Hepatocyte (in vitro differentiated cells): ENCODE data around the gene SPRYD3.

Experiments used
- EZH2 ChIP-seq: fragments of 200-600 bp; sonication (generic); IDR thresholded peaks from 2 replicates; pipeline ENCODE4 v1.6.1; 2016; ENCODE audit warnings: antibody characterized with exemption, mild to moderate bottlenecking, borderline replicate concordance
- EZH2phosphoT487 ChIP-seq: fragments of 200-600 bp; sonication (generic); IDR thresholded peaks from one replicate; pipeline ENCODE4 v1.6.1; 2018; ENCODE audit warnings: antibody characterized with exemption, mild to moderate bottlenecking, low read depth, moderate library complexity; ENCODE audit not compliant: unreplicated experiment, severe bottlenecking
- TF ChIP-seq, protein P1 (sequence below): fragments of 200-600 bp; sonication (generic); IDR thresholded peaks from 2 replicates; pipeline ENCODE4 v1.5.1; 2016; ENCODE audit warnings: antibody characterized with exemption, mild to moderate bottlenecking; ENCODE audit not compliant: poor library complexity

DNA sequence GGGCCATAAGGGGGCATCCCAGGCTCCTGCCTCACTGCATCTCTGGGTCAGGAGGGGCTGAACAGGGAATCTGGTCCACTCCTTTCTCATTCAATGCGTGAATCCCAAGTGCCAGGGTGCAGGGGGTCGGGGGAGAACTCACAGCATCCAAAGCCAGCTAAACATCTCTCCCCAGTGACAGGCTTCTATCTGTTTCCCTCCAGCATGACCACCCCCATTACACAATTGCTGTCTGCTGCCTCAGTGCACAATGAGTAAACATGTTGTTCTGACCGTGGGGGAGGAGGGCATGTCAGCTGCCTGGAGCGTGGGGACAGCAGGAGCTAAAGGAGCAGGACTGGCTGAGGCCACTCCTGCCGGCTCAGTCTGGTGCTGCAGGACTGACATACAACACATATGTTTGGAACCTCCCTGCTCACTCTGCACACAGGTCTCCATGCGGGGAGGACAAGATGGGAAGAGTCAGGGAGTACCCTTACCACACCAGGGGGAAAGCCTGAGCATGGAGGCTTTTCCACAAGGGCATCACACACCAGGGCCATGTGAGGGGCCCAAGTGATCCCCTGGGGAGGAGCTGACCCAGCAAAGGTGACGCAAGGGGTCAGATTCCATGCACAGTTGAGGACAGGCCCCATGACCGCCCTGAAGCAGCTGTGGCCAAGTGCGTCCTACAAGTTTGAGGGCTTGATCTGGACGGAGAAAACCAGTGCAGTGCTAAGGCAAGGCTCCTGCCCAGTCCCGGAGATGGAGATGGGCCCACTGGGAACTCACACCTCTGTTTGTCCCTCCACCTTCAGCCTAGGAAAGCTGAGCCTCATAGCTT, 27.9 kb downstream of the SPRYD3 start:
- TF ChIP-seq, protein P1, sequence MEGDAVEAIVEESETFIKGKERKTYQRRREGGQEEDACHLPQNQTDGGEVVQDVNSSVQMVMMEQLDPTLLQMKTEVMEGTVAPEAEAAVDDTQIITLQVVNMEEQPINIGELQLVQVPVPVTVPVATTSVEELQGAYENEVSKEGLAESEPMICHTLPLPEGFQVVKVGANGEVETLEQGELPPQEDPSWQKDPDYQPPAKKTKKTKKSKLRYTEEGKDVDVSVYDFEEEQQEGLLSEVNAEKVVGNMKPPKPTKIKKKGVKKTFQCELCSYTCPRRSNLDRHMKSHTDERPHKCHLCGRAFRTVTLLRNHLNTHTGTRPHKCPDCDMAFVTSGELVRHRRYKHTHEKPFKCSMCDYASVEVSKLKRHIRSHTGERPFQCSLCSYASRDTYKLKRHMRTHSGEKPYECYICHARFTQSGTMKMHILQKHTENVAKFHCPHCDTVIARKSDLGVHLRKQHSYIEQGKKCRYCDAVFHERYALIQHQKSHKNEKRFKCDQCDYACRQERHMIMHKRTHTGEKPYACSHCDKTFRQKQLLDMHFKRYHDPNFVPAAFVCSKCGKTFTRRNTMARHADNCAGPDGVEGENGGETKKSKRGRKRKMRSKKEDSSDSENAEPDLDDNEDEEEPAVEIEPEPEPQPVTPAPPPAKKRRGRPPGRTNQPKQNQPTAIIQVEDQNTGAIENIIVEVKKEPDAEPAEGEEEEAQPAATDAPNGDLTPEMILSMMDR, result no peak
- TF ChIP-seq EZH2phosphoT487 (no peak), EZH2 (no peak)
